HG03460 (cell line): ENCODE measurements around the gene CLEC1B.
"Not testable (repeated sequence)": the region's sequence is repeated elsewhere in the genome, so short reads cannot be mapped to it uniquely, and the experiment has no call there.

ENCODE experiments used
- ATAC-seq: cut with Tn5 transposase; IDR thresholded peaks from one replicate; pipeline ENCODE4 v1.9.1; 2021; ENCODE audit not compliant: unreplicated experiment

The CLEC1B gene

GRCh38 chr12:9975614-9976013 is 23.3 kb downstream of the CLEC1B start:
- ATAC-seq = no peak

GRCh38 chr12:9974731-9975130 is 24.2 kb downstream of the CLEC1B start:
- ATAC-seq = not testable (repeated sequence)

GRCh38 chr12:9973949-9974348 is 25.0 kb downstream of the CLEC1B start:
- ATAC-seq = no peak

GRCh38 chr12:9971181-9971580 is 27.7 kb downstream of the CLEC1B start, which contains the start of gene CLEC12A:
TSS of gene CLEC12A (plus strand) at chr12:9971409. CDS start at chr12:9971597, 188 bp downstream.
- no peak for ATAC-seq

- no peak for ATAC-seq
These were observed 29.2 kb downstream of the CLEC1B start for GRCh38 chr12:9969673-9970072.

- ATAC-seq = no peak
These were observed 37.0 kb downstream of the CLEC1B start for GRCh38 chr12:9961901-9962300.

GRCh38 chr12:9961106-9961505 is 37.8 kb downstream of the CLEC1B start:
- ATAC-seq = peak; percentile 92

GRCh38 chr12:9960590-9960989 is 38.3 kb downstream of the CLEC1B start:
- ATAC-seq = peak; percentile 12

- ATAC-seq = no peak
These were observed 41.1 kb downstream of the CLEC1B start for GRCh38 chr12:9957834-9958233.

- not testable (repeated sequence) for ATAC-seq
These were observed 45.8 kb downstream of the CLEC1B start for GRCh38 chr12:9952954-9953729.

- ATAC-seq = peak; percentile 44
These were observed 47.8 kb downstream of the CLEC1B start for GRCh38 chr12:9951026-9951675.

GRCh38 chr12:9948606-9949296 is 50.2 kb downstream of the CLEC1B start:
- peak; percentile 96 for ATAC-seq

- no peak for ATAC-seq
These were observed 51.2 kb downstream of the CLEC1B start for GRCh38 chr12:9947674-9948073.

GRCh38 chr12:9944391-9944790 is 54.5 kb downstream of the CLEC1B start:
- no peak for ATAC-seq

- ATAC-seq = peak; percentile 75
These were observed 55.7 kb downstream of the CLEC1B start for GRCh38 chr12:9943240-9943639.
